ENCODE results near the gene AGAP6.
"Not testable (repeated sequence)": the region's sequence is repeated elsewhere in the genome, so short reads cannot be mapped to it uniquely, and the experiment has no call there.

Gene AGAP6

DNA sequence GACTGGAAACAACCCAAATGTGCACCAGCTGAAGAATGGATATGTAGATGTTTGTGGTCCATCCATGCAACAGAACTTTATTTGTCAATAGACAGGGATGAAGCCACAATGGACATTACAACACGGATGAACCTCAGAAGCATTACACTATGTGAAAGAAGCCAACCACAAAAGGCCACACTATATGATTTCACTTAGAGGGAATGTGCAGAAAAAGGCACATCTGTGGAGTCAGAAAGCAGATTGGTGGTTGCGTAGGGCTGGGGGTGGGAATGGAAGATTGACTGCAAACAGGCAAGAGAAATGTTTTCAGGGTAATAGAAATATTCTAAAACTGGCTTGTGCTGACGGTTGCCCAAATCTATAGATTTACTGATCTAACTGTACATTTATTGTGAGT lies 45.3 kb downstream of the AGAP6 start:
- H3K4me1 ChIP-seq (ENCODE audit: control insufficient read depth in 1 of 2, insufficient read depth in 2 of 2, low read length in 2 of 2): no peaks in the 10 kb centered on the region
- H3K9me3 ChIP-seq (ENCODE audit: control insufficient read depth in 1 of 2, low read length in 2 of 2): no peaks in the 10 kb centered on the region
- H3K27ac ChIP-seq (ENCODE audit: low read length): no peak overlapping the region
- no peaks in the 10 kb centered on the region for H3K27me3 ChIP-seq (ENCODE audit: low read depth, low read length)
- H3K4me3 ChIP-seq (ENCODE audit: low read depth in 1 of 2, low read length in 2 of 2): no peak overlapping the region
- H3K36me3 ChIP-seq (ENCODE audit: control insufficient read depth in 1 of 2, insufficient read depth in 2 of 2, low read length in 2 of 2): no peaks in the 10 kb centered on the region

DNA sequence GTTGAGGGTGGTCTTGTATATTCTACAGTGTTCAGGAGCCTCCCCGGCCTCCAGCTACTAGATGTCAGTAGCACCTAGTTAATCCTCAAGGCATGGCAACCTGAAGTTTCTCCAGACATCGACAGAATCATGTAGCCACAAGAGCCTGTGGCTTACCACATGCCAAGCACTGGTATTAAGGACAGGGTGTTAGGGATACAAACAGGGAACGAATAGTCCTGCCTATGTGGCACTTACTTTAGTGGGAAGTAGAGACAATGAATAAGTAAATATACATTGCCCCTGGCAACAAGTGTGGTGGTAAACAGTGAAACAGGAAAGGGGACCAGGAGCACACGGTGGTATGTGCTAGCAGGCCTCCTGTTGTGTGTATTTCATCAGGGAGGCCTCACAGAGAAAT lies 47.1 kb downstream of the AGAP6 start:
- not testable (repeated sequence) for H3K4me1 ChIP-seq (ENCODE audit: control insufficient read depth in 1 of 2, insufficient read depth in 2 of 2, low read length in 2 of 2); H3K27ac ChIP-seq (ENCODE audit: low read length); H3K4me3 ChIP-seq (ENCODE audit: low read depth in 1 of 2, low read length in 2 of 2); H3K9me3 ChIP-seq (ENCODE audit: control insufficient read depth in 1 of 2, low read length in 2 of 2); H3K36me3 ChIP-seq (ENCODE audit: control insufficient read depth in 1 of 2, insufficient read depth in 2 of 2, low read length in 2 of 2); H3K27me3 ChIP-seq (ENCODE audit: low read depth, low read length)

DNA sequence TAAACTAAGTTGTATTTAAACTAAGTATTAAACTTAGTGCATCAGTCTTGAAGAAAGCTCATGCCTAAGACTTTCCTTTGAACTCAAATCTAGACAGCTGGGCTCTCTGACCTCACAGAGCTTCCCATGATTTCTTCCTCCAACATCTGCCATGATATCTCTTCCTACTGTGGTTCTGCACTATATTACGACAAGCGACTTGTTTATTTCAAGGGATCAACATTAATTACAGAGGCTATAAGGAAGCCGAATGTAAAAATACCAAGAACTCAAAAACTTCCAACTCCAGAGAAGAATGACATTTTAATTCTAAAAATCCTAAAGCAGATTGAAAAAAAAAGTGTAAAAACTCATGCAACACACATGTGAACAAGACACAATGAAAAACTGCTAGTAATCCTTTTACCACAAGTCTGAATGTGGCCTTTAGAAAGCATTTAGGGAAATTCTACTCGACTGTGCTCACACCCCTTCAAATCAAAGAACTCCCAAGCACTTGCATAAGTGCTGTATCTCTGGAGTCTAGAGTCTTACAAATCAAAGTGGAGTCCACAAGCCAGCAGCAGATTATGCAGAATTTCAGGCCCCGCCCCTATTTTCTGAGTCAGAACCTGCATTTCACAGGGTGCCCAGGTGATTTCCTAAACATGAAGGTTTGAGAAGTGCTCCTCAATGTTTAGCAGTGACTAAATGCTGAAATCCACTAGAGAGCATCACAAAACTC lies 56.9 kb downstream of the AGAP6 start:
- no peaks in the 10 kb centered on the region for H3K9me3 ChIP-seq (ENCODE audit: control insufficient read depth in 1 of 2, low read length in 2 of 2)
- H3K27me3 ChIP-seq (ENCODE audit: low read depth, low read length): no peaks in the 10 kb centered on the region
- H3K4me1 ChIP-seq (ENCODE audit: control insufficient read depth in 1 of 2, insufficient read depth in 2 of 2, low read length in 2 of 2): no peaks in the 10 kb centered on the region
- H3K27ac ChIP-seq (ENCODE audit: low read length): no peak overlapping the region
- H3K4me3 ChIP-seq (ENCODE audit: low read depth in 1 of 2, low read length in 2 of 2): no peak overlapping the region
- H3K36me3 ChIP-seq (ENCODE audit: control insufficient read depth in 1 of 2, insufficient read depth in 2 of 2, low read length in 2 of 2): no peaks in the 10 kb centered on the region

GRCh38 chr10:50046457-50046856 lies 58.3 kb downstream of the AGAP6 start:
- not testable (repeated sequence) for H3K4me3 ChIP-seq (ENCODE audit: low read depth in 1 of 2, low read length in 2 of 2); H3K4me1 ChIP-seq (ENCODE audit: control insufficient read depth in 1 of 2, insufficient read depth in 2 of 2, low read length in 2 of 2); H3K9me3 ChIP-seq (ENCODE audit: control insufficient read depth in 1 of 2, low read length in 2 of 2); H3K27ac ChIP-seq (ENCODE audit: low read length); H3K27me3 ChIP-seq (ENCODE audit: low read depth, low read length); H3K36me3 ChIP-seq (ENCODE audit: control insufficient read depth in 1 of 2, insufficient read depth in 2 of 2, low read length in 2 of 2)

GRCh38 chr10:50047594-50047993 lies 59.4 kb downstream of the AGAP6 start:
- H3K9me3 ChIP-seq (ENCODE audit: control insufficient read depth in 1 of 2, low read length in 2 of 2); H3K4me3 ChIP-seq (ENCODE audit: low read depth in 1 of 2, low read length in 2 of 2); H3K36me3 ChIP-seq (ENCODE audit: control insufficient read depth in 1 of 2, insufficient read depth in 2 of 2, low read length in 2 of 2); H3K27me3 ChIP-seq (ENCODE audit: low read depth, low read length); H3K27ac ChIP-seq (ENCODE audit: low read length); H3K4me1 ChIP-seq (ENCODE audit: control insufficient read depth in 1 of 2, insufficient read depth in 2 of 2, low read length in 2 of 2): not testable (repeated sequence)

DNA sequence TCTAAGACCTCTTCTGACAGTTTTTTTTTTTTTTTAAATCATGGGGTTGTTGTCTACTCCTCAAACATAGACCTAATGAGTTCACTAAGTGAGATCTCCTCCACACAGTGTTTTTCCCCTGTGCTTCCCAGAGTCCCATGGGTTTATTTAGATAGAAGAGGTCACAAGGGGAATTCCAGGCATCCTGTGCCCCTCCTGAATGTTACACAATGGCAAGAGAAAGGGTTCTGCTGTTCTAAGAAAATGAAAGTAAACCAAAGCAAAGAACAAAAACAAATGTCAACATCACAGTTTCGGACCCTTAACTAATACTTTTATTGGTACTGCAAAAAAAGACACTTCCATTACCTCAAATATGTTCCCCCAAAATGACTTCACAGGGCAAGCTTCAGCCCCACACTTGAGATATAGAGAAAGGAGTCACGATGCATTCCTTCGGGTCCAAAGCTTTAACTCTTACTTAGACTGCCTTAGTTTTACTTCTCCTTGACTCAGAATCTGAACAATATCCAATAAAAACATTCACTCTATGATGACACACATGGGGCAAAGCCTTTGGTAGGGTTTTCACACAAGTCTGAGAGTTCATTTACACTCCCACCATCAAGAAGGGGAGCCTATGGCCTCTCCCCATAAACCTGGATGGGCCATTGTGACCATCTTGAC lies 63.9 kb downstream of the AGAP6 start:
- not testable (repeated sequence) for H3K36me3 ChIP-seq (ENCODE audit: control insufficient read depth in 1 of 2, insufficient read depth in 2 of 2, low read length in 2 of 2); H3K27ac ChIP-seq (ENCODE audit: low read length); H3K4me3 ChIP-seq (ENCODE audit: low read depth in 1 of 2, low read length in 2 of 2); H3K27me3 ChIP-seq (ENCODE audit: low read depth, low read length); H3K4me1 ChIP-seq (ENCODE audit: control insufficient read depth in 1 of 2, insufficient read depth in 2 of 2, low read length in 2 of 2); H3K9me3 ChIP-seq (ENCODE audit: control insufficient read depth in 1 of 2, low read length in 2 of 2)

- not testable (repeated sequence) for H3K27ac ChIP-seq (ENCODE audit: low read length); H3K9me3 ChIP-seq (ENCODE audit: control insufficient read depth in 1 of 2, low read length in 2 of 2); H3K27me3 ChIP-seq (ENCODE audit: low read depth, low read length); H3K4me3 ChIP-seq (ENCODE audit: low read depth in 1 of 2, low read length in 2 of 2); H3K36me3 ChIP-seq (ENCODE audit: control insufficient read depth in 1 of 2, insufficient read depth in 2 of 2, low read length in 2 of 2); H3K4me1 ChIP-seq (ENCODE audit: control insufficient read depth in 1 of 2, insufficient read depth in 2 of 2, low read length in 2 of 2)
These were observed 64.7 kb downstream of the AGAP6 start for GRCh38 chr10:50052778-50053376.

DNA sequence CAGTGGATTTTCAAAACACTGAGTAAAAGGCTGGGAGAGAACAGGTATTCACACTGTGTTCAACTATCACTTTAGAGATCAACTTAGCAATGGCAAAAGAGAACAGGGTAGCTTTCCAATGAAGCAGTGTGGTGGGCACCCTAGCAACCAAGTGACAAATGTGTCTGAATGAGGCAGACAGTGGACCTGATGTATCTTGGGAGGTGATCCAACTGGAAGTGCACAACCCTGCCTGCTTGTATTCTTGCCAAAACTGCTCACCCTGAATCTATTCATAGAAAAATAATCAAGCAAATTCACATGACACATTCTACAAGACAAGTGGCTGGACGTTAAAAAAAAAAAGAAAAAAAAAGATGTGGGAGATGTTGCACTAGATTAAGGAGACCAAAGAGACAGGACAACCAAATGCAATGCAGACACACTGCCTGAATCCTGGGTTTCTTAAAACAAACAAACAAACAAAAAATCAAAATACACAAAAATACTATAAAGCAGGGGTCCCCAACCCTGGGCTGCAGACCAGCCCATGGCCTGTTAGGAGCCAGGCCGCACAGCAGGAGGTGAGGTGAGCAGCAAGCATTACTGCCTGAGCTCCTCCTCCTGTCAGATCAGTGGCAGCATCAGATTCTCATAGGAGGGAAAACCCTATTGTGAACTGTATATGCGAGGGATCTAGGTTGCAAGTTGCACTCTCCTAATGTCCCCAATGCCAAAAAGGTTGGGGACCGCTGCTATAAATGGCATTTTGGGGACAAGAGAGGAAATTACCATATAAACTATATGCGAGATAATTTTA lies 67.5 kb downstream of the AGAP6 start:
- not testable (repeated sequence) for H3K27me3 ChIP-seq (ENCODE audit: low read depth, low read length); H3K27ac ChIP-seq (ENCODE audit: low read length); H3K4me3 ChIP-seq (ENCODE audit: low read depth in 1 of 2, low read length in 2 of 2); H3K36me3 ChIP-seq (ENCODE audit: control insufficient read depth in 1 of 2, insufficient read depth in 2 of 2, low read length in 2 of 2); H3K9me3 ChIP-seq (ENCODE audit: control insufficient read depth in 1 of 2, low read length in 2 of 2); H3K4me1 ChIP-seq (ENCODE audit: control insufficient read depth in 1 of 2, insufficient read depth in 2 of 2, low read length in 2 of 2)

GRCh38 chr10:50056654-50057053 lies 68.4 kb downstream of the AGAP6 start:
- not testable (repeated sequence) for H3K4me1 ChIP-seq (ENCODE audit: control insufficient read depth in 1 of 2, insufficient read depth in 2 of 2, low read length in 2 of 2); H3K4me3 ChIP-seq (ENCODE audit: low read depth in 1 of 2, low read length in 2 of 2); H3K36me3 ChIP-seq (ENCODE audit: control insufficient read depth in 1 of 2, insufficient read depth in 2 of 2, low read length in 2 of 2); H3K27me3 ChIP-seq (ENCODE audit: low read depth, low read length); H3K27ac ChIP-seq (ENCODE audit: low read length); H3K9me3 ChIP-seq (ENCODE audit: control insufficient read depth in 1 of 2, low read length in 2 of 2)

DNA sequence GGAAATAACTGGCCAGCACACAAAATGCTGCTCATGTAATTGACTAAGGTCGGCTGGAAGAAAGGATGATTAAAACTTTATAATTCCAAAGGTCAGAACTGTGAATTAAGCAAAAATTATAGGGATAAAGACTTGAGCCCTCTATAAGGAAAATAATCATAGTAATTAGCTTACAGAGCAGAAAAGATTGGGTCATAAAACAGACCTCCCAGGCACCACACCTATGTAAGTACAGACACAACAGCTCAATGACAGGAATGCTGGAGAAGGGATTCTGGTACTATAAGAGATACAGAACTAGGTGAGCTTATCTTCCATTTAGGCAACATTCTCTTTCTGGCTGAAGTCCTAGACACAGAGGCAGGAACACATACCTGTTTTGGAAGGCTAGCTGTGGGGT lies 70.5 kb downstream of the AGAP6 start:
- H3K4me3 ChIP-seq (ENCODE audit: low read depth in 1 of 2, low read length in 2 of 2); H3K4me1 ChIP-seq (ENCODE audit: control insufficient read depth in 1 of 2, insufficient read depth in 2 of 2, low read length in 2 of 2); H3K27me3 ChIP-seq (ENCODE audit: low read depth, low read length); H3K27ac ChIP-seq (ENCODE audit: low read length); H3K36me3 ChIP-seq (ENCODE audit: control insufficient read depth in 1 of 2, insufficient read depth in 2 of 2, low read length in 2 of 2); H3K9me3 ChIP-seq (ENCODE audit: control insufficient read depth in 1 of 2, low read length in 2 of 2): not testable (repeated sequence)

DNA sequence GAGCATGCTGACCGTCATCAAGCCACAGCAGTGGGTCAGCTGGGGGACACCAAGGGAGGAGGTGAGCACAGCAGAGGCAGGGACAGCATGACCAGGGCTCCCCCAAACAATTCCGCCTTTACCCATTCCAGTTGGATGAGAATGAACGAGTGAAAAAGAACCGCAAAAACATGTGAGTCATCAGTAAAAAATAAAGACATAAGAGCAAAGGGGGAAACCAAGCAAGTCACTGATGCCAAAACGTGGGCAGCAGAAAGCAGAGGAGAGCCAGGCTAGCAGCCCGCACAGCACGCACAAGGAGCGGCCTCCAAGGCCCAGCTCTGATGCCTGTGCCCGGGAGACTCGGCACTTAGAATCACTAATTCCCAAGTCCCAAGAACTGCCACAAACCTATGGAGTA lies 71.7 kb downstream of the AGAP6 start:
- H3K4me3 ChIP-seq (ENCODE audit: low read depth in 1 of 2, low read length in 2 of 2); H3K27ac ChIP-seq (ENCODE audit: low read length); H3K27me3 ChIP-seq (ENCODE audit: low read depth, low read length); H3K36me3 ChIP-seq (ENCODE audit: control insufficient read depth in 1 of 2, insufficient read depth in 2 of 2, low read length in 2 of 2); H3K9me3 ChIP-seq (ENCODE audit: control insufficient read depth in 1 of 2, low read length in 2 of 2); H3K4me1 ChIP-seq (ENCODE audit: control insufficient read depth in 1 of 2, insufficient read depth in 2 of 2, low read length in 2 of 2): not testable (repeated sequence)

All from muscle layer of duodenum (tissue), 2 donors.